Measurements from ENCODE around the gene ADAM33.

DNA sequence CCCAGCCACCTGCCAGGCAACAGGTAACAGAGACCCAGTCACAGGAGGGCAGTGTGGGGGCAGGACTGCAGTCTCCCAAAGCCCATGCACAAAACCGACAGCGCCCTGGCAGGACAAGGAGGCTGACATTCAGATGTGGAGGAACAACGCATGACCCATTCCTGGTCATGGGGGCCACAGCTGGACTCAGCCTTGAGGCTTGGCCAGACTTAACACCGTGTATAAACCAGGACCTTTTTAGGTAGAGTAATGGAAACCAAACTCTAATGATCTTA, 26.7 kb downstream of the ADAM33 start:
- no peak for TF ChIP-seq CTCF (IDR thresholded peaks at IDR 0.05)
- TF ChIP-seq EP300 (IDR thresholded peaks at IDR 0.05) = no peak
